Measurements from ENCODE around the gene NTMT2. TPM values are rescaled to one million over a fixed set of nuclear protein-coding genes. Genes with fewer than 3 reads are reported as not detected.

Gene NTMT2
- polyA plus RNA-seq, 1 donor from 2014 or later = 0.27 TPM

DNA sequence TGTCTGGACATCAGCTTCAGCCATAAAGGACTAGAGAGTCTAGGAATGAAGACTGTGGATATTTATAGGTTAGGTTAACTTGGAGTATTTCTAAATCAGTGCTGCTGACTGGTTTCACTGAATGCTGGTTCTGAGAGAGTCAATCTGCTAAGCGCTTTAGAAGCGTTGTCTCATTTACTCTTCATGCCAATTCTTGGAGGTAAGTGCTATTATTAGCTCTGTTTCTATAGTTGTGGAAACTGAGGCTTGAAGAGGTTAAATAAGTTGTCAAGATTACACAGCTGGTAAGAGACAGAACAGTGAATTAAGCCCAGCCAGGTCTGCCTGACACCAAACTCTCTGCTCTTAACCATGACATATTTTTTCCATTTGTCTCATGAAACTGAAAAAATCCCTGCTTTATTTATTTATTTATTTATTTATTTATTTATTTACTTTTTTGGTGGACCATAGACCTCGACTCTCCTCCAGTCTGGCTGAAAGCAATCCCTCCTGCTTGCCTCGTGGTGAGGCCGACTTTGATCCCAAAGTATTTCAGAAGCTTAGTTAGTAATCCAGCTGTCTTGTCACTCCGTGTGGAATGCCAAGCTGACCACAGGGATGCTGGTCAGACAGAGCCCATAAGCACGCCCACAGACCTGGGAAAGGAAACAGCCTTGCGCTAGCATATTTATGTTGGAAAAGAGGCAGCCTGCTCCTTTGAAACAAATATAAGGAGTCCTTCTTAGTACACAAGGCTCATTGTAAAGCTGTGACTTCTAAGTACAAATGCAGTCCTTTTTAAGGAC is 16.9 kb downstream of the NTMT2 start:
- Histone ChIP-seq H3K79me2 (replicated peaks; ENCODE audit: insufficient read depth, low read length) (no peaks in the 10 kb centered on the region), H4K20me1 (ENCODE audit: insufficient read depth) (no peaks in the 10 kb centered on the region), H3F3A (ENCODE audit: insufficient read depth, low read length, poor library complexity, severe bottlenecking) (no peaks in the 10 kb centered on the region), H3K27me3 (ENCODE audit: insufficient read depth, low read depth, low read length) (no peaks in the 10 kb centered on the region), H2AFZ (ENCODE audit: low read depth, low read length) (no peak overlapping the region), H3K27ac (ENCODE audit: low read length) (no peak overlapping the region), H3K9ac (ENCODE audit: low read length) (no peak overlapping the region), H3K9me3 (ENCODE audit: low read length) (no peaks in the 10 kb centered on the region), H3K36me3 (ENCODE audit: insufficient read depth, low read length) (no peaks in the 10 kb centered on the region), H3K4me2 (ENCODE audit: low read length) (no peak overlapping the region), H3K9me2 (ENCODE audit: insufficient read depth, low read length) (no peaks in the 10 kb centered on the region), H3K4me3 (ENCODE audit: low read length) (no peak overlapping the region)
- no peak for TF ChIP-seq POLR2AphosphoS5 (IDR thresholded peaks at IDR 0.05)
- TF ChIP-seq, protein P1, sequence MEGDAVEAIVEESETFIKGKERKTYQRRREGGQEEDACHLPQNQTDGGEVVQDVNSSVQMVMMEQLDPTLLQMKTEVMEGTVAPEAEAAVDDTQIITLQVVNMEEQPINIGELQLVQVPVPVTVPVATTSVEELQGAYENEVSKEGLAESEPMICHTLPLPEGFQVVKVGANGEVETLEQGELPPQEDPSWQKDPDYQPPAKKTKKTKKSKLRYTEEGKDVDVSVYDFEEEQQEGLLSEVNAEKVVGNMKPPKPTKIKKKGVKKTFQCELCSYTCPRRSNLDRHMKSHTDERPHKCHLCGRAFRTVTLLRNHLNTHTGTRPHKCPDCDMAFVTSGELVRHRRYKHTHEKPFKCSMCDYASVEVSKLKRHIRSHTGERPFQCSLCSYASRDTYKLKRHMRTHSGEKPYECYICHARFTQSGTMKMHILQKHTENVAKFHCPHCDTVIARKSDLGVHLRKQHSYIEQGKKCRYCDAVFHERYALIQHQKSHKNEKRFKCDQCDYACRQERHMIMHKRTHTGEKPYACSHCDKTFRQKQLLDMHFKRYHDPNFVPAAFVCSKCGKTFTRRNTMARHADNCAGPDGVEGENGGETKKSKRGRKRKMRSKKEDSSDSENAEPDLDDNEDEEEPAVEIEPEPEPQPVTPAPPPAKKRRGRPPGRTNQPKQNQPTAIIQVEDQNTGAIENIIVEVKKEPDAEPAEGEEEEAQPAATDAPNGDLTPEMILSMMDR (IDR thresholded peaks at IDR 0.05; ENCODE audit: poor library complexity, severe bottlenecking) = no peak
- TF ChIP-seq EP300 (conservative IDR thresholded peaks at IDR 0.05; ENCODE audit: poor library complexity, severe bottlenecking) = no peak
- TF ChIP-seq SMC3 (conservative IDR thresholded peaks at IDR 0.05; ENCODE audit: poor library complexity) = no peak
- TF ChIP-seq MXI1 (conservative IDR thresholded peaks at IDR 0.05; ENCODE audit: poor library complexity, severe bottlenecking) = no peak
- TF ChIP-seq RAD21 (conservative IDR thresholded peaks at IDR 0.05) = no peak

DNA sequence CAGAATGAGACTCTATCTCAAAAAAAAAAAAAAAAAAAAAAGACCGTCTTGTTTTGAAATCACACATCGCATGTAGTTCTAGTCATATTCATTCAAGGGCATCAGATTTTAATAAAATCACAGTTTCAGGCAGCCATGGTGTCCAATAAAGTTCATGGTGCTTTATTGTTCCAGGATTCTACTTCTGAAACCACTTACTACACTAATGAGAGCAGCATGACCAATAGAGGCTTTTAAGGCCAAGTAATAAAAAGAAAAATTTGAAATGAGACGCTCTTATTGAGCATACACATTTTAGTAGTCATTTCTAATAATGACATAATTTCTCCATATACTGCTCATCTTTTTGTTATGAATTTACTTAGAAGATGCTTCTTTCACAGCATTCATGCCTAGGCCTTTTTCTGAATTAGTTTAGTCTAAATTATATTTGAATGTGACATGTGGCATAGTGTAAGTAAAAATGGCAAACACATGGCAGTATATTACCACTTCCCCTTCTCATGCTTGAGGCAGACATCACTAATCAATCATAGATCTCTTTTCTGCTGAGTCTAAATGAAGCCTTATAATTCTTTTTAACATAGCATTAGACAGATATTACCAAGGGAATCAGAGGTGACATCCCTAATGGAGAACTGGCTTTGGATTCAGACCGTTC is 18.5 kb downstream of the NTMT2 start:
- Histone ChIP-seq H3K4me3 (ENCODE audit: low read length) (no peak overlapping the region), H3K79me2 (replicated peaks; ENCODE audit: insufficient read depth, low read length) (no peaks in the 10 kb centered on the region), H4K20me1 (ENCODE audit: insufficient read depth) (no peaks in the 10 kb centered on the region), H3K9me2 (ENCODE audit: insufficient read depth, low read length) (no peaks in the 10 kb centered on the region), H3K27ac (ENCODE audit: low read length) (no peak overlapping the region), H3K36me3 (ENCODE audit: insufficient read depth, low read length) (no peaks in the 10 kb centered on the region), H3K9me3 (ENCODE audit: low read length) (no peaks in the 10 kb centered on the region), H3K4me2 (ENCODE audit: low read length) (no peak overlapping the region), H2AFZ (ENCODE audit: low read depth, low read length) (no peak overlapping the region), H3F3A (ENCODE audit: insufficient read depth, low read length, poor library complexity, severe bottlenecking) (no peaks in the 10 kb centered on the region), H3K9ac (ENCODE audit: low read length) (no peak overlapping the region), H3K27me3 (ENCODE audit: insufficient read depth, low read depth, low read length) (no peaks in the 10 kb centered on the region)
- TF ChIP-seq EZH2 (IDR thresholded peaks at IDR 0.05; ENCODE audit: borderline replicate concordance, insufficient read depth, low read length, poor library complexity, severe bottlenecking) (no peak), MXI1 (conservative IDR thresholded peaks at IDR 0.05; ENCODE audit: poor library complexity, severe bottlenecking) (no peak), EP300 (conservative IDR thresholded peaks at IDR 0.05; ENCODE audit: poor library complexity, severe bottlenecking) (no peak), RAD21 (conservative IDR thresholded peaks at IDR 0.05) (no peak), TAF1 (IDR thresholded peaks at IDR 0.05; ENCODE audit: low read depth) (no peak), SMC3 (conservative IDR thresholded peaks at IDR 0.05; ENCODE audit: poor library complexity) (no peak), POLR2AphosphoS5 (IDR thresholded peaks at IDR 0.05) (no peak)
- TF ChIP-seq, protein P1 (IDR thresholded peaks at IDR 0.05; ENCODE audit: poor library complexity, severe bottlenecking) = no peak
- TF ChIP-seq, protein P2, sequence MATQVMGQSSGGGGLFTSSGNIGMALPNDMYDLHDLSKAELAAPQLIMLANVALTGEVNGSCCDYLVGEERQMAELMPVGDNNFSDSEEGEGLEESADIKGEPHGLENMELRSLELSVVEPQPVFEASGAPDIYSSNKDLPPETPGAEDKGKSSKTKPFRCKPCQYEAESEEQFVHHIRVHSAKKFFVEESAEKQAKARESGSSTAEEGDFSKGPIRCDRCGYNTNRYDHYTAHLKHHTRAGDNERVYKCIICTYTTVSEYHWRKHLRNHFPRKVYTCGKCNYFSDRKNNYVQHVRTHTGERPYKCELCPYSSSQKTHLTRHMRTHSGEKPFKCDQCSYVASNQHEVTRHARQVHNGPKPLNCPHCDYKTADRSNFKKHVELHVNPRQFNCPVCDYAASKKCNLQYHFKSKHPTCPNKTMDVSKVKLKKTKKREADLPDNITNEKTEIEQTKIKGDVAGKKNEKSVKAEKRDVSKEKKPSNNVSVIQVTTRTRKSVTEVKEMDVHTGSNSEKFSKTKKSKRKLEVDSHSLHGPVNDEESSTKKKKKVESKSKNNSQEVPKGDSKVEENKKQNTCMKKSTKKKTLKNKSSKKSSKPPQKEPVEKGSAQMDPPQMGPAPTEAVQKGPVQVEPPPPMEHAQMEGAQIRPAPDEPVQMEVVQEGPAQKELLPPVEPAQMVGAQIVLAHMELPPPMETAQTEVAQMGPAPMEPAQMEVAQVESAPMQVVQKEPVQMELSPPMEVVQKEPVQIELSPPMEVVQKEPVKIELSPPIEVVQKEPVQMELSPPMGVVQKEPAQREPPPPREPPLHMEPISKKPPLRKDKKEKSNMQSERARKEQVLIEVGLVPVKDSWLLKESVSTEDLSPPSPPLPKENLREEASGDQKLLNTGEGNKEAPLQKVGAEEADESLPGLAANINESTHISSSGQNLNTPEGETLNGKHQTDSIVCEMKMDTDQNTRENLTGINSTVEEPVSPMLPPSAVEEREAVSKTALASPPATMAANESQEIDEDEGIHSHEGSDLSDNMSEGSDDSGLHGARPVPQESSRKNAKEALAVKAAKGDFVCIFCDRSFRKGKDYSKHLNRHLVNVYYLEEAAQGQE (IDR thresholded peaks at IDR 0.05; ENCODE audit: borderline replicate concordance) = no peak
